ENCODE data around the gene CHSY3. TPM values are rescaled to one million over a fixed set of nuclear protein-coding genes. Genes with fewer than 3 reads are reported as not detected.

Gene CHSY3
- total RNA-seq, 1 donor from 2014 or later = 9.4 TPM

GRCh38 chr5:129977810-129978209 is 73.5 kb downstream of the CHSY3 start:
- Histone ChIP-seq H2AFZ (ENCODE audit: low read depth, low read length) (no peak overlapping the region), H3K9ac (ENCODE audit: low read length) (no peak overlapping the region), H3K27me3 (ENCODE audit: insufficient read depth, low read length) (no peaks in the 10 kb centered on the region), H3K4me3 (ENCODE audit: insufficient read depth, low read depth, low read length) (no peak overlapping the region), H3K4me2 (ENCODE audit: low read length) (no peak overlapping the region), H3K79me2 (ENCODE audit: insufficient read depth, low read length) (no peaks in the 10 kb centered on the region), H3K27ac (ENCODE audit: low read depth, low read length) (no peak overlapping the region), H3K9me3 (ENCODE audit: insufficient read depth, low read depth, low read length) (no peaks in the 10 kb centered on the region), H3K4me1 (ENCODE audit: insufficient read depth, low read length) (peaks cover 5% of the 10 kb centered on the region), H4K20me1 (ENCODE audit: insufficient read depth, low read length) (no peaks in the 10 kb centered on the region), H3K36me3 (ENCODE audit: insufficient read depth, low read length) (no peaks in the 10 kb centered on the region)
- Mint-ChIP-seq H3K9me3 (ENCODE audit: unreplicated experiment) (no peaks in the 10 kb centered on the region), H3K27me3 (ENCODE audit: low read depth, unreplicated experiment) (no peaks in the 10 kb centered on the region), H3K27ac (ENCODE audit: unreplicated experiment) (no peak overlapping the region), H3K36me3 (ENCODE audit: low read depth, unreplicated experiment) (no peaks in the 10 kb centered on the region), H3K4me1 (ENCODE audit: low read depth, unreplicated experiment) (no peaks in the 10 kb centered on the region), H3K4me3 (ENCODE audit: unreplicated experiment) (no peak overlapping the region)
- FAIRE-seq (no peak), DNase-seq (ENCODE audit: low read depth) (no peak)
- TF ChIP-seq CTCF (IDR thresholded peaks at IDR 0.05; ENCODE audit: insufficient read depth, low read depth, low read length) (no peak), EZH2 (IDR thresholded peaks at IDR 0.05; ENCODE audit: insufficient read depth, low read length) (no peak)

GRCh38 chr5:129978270-129978669 is 74.0 kb downstream of the CHSY3 start:
- FAIRE-seq (peak; percentile 32), DNase-seq (ENCODE audit: low read depth) (no peak)
- Histone ChIP-seq H4K20me1 (ENCODE audit: insufficient read depth, low read length) (no peaks in the 10 kb centered on the region), H3K4me1 (ENCODE audit: insufficient read depth, low read length) (peaks cover 5% of the 10 kb centered on the region), H3K4me2 (ENCODE audit: low read length) (no peak overlapping the region), H3K79me2 (ENCODE audit: insufficient read depth, low read length) (no peaks in the 10 kb centered on the region), H3K9me3 (ENCODE audit: insufficient read depth, low read depth, low read length) (no peaks in the 10 kb centered on the region), H3K27ac (ENCODE audit: low read depth, low read length) (no peak overlapping the region), H3K36me3 (ENCODE audit: insufficient read depth, low read length) (no peaks in the 10 kb centered on the region), H3K27me3 (ENCODE audit: insufficient read depth, low read length) (no peaks in the 10 kb centered on the region), H3K4me3 (ENCODE audit: insufficient read depth, low read depth, low read length) (no peak overlapping the region), H3K9ac (ENCODE audit: low read length) (no peak overlapping the region), H2AFZ (ENCODE audit: low read depth, low read length) (no peak overlapping the region)
- Mint-ChIP-seq H3K4me3 (ENCODE audit: unreplicated experiment) (no peak overlapping the region), H3K4me1 (ENCODE audit: low read depth, unreplicated experiment) (no peaks in the 10 kb centered on the region), H3K9me3 (ENCODE audit: unreplicated experiment) (no peaks in the 10 kb centered on the region), H3K27ac (ENCODE audit: unreplicated experiment) (no peak overlapping the region), H3K36me3 (ENCODE audit: low read depth, unreplicated experiment) (no peaks in the 10 kb centered on the region), H3K27me3 (ENCODE audit: low read depth, unreplicated experiment) (no peaks in the 10 kb centered on the region)
- TF ChIP-seq EZH2 (IDR thresholded peaks at IDR 0.05; ENCODE audit: insufficient read depth, low read length) = no peak

- Histone ChIP-seq H2AFZ (ENCODE audit: low read depth, low read length) (no peak overlapping the region), H3K4me2 (ENCODE audit: low read length) (no peak overlapping the region), H3K9ac (ENCODE audit: low read length) (no peak overlapping the region), H3K36me3 (ENCODE audit: insufficient read depth, low read length) (no peaks in the 10 kb centered on the region), H3K27ac (ENCODE audit: low read depth, low read length) (no peak overlapping the region), H3K27me3 (ENCODE audit: insufficient read depth, low read length) (no peaks in the 10 kb centered on the region), H4K20me1 (ENCODE audit: insufficient read depth, low read length) (no peaks in the 10 kb centered on the region), H3K9me3 (ENCODE audit: insufficient read depth, low read depth, low read length) (peaks cover 5% of the 10 kb centered on the region), H3K4me3 (ENCODE audit: insufficient read depth, low read depth, low read length) (no peak overlapping the region), H3K4me1 (ENCODE audit: insufficient read depth, low read length) (no peaks in the 10 kb centered on the region), H3K79me2 (ENCODE audit: insufficient read depth, low read length) (no peaks in the 10 kb centered on the region)
- peaks cover 1% of the 10 kb centered on the region for H3K4me1 Mint-ChIP-seq (ENCODE audit: low read depth, unreplicated experiment)
- H3K27ac Mint-ChIP-seq (ENCODE audit: unreplicated experiment) = no peak overlapping the region
- no peak for FAIRE-seq
- H3K4me3 Mint-ChIP-seq (ENCODE audit: unreplicated experiment) = no peak overlapping the region
- H3K9me3 Mint-ChIP-seq (ENCODE audit: unreplicated experiment) = peaks cover 7% of the 10 kb centered on the region
- no peak for DNase-seq (ENCODE audit: low read depth)
- H3K36me3 Mint-ChIP-seq (ENCODE audit: low read depth, unreplicated experiment) = peaks cover 4% of the 10 kb centered on the region
- no peaks in the 10 kb centered on the region for H3K27me3 Mint-ChIP-seq (ENCODE audit: low read depth, unreplicated experiment)
- no peak for TF ChIP-seq EZH2 (IDR thresholded peaks at IDR 0.05; ENCODE audit: insufficient read depth, low read length)
- TF ChIP-seq CTCF (IDR thresholded peaks at IDR 0.05; ENCODE audit: insufficient read depth, low read depth, low read length) = no peak
Observed at GRCh38 chr5:129988453-129988852, 84.2 kb downstream of the CHSY3 start.
